ENCODE data around the gene PRIM2.
"Not testable (repeated sequence)": the region's sequence is repeated elsewhere in the genome, so short reads cannot be mapped to it uniquely, and the experiment has no call there.

The PRIM2 gene

GRCh38 chr6:57505251-57505650 is 187.8 kb downstream of the PRIM2 start:
- DNase-seq (ENCODE audit: low read depth), result not testable (repeated sequence)

DNA sequence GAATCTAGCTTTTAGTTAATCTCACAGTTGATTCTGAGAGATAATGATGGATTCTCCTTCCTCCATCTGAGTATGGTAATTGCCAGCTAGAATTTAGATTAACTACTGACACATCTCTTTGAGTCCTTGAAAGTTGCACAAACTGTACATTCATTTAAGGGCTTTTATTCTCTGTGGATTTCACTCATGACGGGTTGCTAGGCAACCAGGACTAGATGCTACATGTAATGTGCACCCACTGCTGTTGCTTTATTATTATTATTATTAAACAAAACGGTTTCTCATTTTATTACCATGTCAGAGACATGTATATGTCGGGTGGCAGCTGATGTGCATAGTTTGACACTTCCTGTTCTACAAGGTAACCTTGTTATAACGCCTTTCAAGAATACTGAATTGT is 193.0 kb downstream of the PRIM2 start:
- not testable (repeated sequence) for DNase-seq (ENCODE audit: low read depth)

- not testable (repeated sequence) for DNase-seq (ENCODE audit: low read depth)
Measured at GRCh38 chr6:57515171-57515570, 197.7 kb downstream of the PRIM2 start.

DNA sequence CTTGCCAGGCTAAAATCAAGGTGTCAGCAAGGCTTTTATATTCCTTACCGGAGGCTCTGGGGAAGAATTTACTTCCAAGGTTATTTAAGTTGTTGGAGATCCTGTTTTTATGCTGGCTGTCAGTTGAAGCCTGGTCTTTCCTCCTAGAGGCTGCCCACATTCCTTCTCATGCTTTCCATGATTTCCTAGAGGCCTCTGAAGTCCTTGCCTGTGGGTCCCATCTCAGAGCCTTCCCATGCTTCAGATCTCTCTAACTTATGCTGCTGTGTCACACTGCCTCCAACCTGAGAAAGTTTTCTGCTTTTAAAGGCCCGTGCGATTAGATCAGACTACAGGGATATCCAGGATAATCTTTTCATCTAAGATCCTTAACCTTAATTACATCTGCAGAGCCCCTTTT is 198.4 kb downstream of the PRIM2 start:
- DNase-seq (ENCODE audit: low read depth), result not testable (repeated sequence)

GRCh38 chr6:57516776-57517175 is 199.3 kb downstream of the PRIM2 start:
- not testable (repeated sequence) for DNase-seq (ENCODE audit: low read depth)

- not testable (repeated sequence) for DNase-seq (ENCODE audit: low read depth)
Measured at GRCh38 chr6:57519198-57519597, 201.8 kb downstream of the PRIM2 start.

DNA sequence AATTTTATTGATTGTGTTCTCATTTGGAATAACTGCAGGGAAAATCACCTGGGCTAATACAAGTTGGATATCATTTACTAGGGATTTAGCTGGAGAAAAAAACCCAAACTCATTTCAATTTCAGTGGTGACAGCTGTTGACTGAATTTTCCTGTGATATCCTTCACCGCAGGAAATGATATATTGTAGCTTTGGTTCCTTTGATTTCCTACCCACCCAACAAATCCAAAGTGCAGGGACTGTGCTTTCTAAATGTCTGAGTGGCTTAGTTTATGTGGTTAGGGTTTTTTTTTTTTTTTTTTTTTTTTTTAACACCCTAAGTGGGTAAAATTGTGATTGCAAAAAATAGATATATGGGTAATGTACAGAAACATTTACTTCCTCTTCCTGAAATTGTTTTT is 203.7 kb downstream of the PRIM2 start:
- not testable (repeated sequence) for DNase-seq (ENCODE audit: low read depth)

DNA sequence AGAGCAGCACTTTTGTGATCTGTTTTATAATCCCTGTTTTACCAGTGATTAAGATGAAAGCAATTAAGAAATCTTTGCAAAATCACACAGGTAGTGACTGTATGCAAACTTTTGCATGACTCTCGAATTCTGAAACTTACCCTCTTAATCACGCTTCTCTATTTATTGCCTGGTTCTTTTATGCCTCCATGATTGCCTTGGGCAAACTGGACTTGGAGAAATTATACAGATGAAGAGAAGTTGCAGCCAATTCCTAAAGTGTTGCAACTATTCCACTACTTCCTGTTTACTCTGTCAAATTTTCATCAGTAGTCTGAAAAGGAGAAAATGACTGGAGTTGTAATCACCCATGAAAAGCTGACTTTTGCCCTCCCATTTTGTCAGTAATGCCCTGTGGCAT is 205.8 kb downstream of the PRIM2 start:
- not testable (repeated sequence) for DNase-seq (ENCODE audit: low read depth)

DNA sequence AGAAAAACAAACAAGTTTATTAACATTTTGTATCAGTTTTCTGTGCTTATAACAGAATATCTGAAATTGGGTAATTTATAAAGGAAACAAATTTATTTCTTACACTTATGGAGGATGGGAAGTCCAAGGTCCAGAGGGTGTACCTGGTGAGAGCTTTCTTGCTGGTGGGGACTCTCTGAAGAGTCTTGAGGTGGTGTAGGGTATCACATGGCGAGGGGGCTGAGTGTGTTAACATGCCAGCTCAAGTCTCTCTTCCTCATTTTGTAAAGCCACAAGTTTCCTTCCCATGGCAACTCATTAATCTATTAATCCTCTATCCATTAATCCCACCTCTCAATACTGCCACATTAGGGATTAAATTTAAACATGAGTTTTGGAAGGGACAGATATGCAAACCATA is 212.3 kb downstream of the PRIM2 start:
- not testable (repeated sequence) for DNase-seq (ENCODE audit: low read depth)

GRCh38 chr6:57532660-57533059 is 215.2 kb downstream of the PRIM2 start:
- DNase-seq (ENCODE audit: low read depth), result not testable (repeated sequence)

DNA sequence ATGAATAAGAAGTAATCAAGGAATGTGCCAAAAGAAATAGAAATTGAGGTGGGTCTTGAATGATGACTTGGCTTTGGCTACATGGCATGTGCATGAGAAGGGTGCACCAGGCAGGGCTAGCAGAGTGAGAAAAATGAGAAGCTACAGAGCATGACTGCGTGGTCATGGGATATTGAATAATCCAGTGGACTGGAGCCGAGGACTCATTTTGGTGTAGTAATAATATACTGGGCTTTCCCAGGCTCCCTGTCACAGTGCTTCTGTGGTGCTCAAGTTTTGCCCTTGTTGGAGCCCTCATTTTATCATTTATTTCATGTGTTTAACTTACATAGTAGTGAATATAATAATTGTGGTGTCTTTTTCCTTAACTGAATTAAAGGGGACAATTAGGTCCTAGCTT is 217.7 kb downstream of the PRIM2 start:
- DNase-seq (ENCODE audit: low read depth), result not testable (repeated sequence)

DNA sequence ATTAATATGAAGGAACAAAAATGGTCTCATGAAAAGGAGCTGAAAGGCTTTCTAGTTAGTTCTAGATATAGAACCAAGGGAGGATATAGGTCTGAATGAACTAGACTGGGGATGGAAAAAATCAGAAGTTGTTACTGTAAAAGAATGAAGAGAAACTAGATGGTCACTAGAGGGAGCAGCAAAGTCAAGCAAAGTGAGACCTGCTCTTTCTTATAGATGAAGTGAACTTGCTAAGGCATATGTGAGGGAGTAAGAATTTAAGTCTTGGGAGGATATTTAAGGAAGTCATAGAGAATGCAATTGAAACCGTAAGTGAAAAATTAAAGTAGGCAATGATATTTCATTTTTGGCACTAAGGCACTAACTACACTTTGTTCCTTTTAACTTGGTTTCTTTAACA is 218.6 kb downstream of the PRIM2 start:
- DNase-seq (ENCODE audit: low read depth), result not testable (repeated sequence)

- not testable (repeated sequence) for DNase-seq (ENCODE audit: low read depth)
Measured at GRCh38 chr6:57537916-57538315, 220.5 kb downstream of the PRIM2 start.

- not testable (repeated sequence) for DNase-seq (ENCODE audit: low read depth)
Measured at GRCh38 chr6:57551961-57552360, 234.5 kb downstream of the PRIM2 start.

GRCh38 chr6:57557855-57558254 is 240.4 kb downstream of the PRIM2 start:
- DNase-seq (ENCODE audit: low read depth), result not testable (repeated sequence)

DNA sequence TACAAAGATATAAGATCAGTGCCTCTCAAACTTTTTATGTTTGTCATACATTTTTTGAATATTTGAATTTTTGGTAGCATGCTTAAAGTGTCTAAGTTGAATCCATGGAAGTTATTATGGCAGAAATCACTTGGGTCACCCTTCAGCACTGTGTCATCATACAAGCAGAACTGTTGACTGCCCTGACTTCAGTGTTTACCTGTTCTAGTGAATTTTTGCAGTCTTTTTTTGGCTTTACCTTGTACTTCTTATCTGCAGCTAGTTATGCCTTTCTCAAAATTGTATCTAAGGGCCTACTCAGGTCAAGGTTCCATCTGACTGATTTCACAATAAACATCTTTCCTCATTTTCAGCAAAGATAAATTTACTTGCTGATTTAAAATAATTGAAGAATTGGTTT is 241.7 kb downstream of the PRIM2 start:
- not testable (repeated sequence) for DNase-seq (ENCODE audit: low read depth)

DNA sequence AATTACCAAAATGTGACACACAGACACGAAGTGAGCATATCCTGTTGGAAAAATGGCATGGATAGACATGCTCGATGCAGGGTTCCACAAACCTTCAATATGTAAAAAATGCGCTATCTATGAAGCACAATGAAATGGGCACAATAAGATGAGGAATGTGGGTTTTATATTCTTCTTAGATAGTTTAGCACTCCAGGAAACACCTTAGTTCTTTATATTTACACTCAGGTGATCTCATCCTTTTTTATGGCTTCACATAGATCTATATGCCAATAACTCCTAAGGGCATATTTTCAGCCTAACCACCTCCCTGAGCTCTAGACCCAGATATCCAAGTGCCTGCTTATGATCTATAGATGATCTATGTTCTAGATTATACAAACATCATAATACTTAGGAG is 244.8 kb downstream of the PRIM2 start:
- DNase-seq (ENCODE audit: low read depth), result not testable (repeated sequence)

DNA sequence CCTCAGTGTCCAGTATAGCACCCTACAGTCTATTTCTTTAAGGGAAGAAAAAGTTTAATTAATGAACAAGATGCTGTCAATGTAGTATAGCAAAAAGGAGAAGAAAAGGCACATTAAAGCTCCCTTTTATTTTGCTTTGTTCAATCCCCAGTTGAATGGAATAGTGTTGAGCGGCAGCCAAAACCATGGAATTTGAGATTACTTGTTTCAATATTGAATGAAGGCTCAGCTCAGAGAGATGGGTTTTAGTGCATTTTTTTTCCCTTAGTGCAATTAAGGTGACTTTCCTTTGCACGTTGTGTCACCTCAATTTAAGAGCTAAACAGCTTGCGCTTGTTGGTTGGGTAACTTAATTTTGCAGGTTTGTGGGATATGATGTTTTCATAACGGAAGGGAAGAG is 254.7 kb downstream of the PRIM2 start:
- DNase-seq (ENCODE audit: low read depth), result not testable (repeated sequence)

- DNase-seq (ENCODE audit: low read depth), result not testable (repeated sequence)
Measured at GRCh38 chr6:57572844-57573243, 255.4 kb downstream of the PRIM2 start.

- DNase-seq (ENCODE audit: low read depth), result not testable (repeated sequence)
Measured at GRCh38 chr6:57577023-57577422, 259.6 kb downstream of the PRIM2 start.

- not testable (repeated sequence) for DNase-seq (ENCODE audit: low read depth)
Measured at GRCh38 chr6:57579489-57579888, 262.1 kb downstream of the PRIM2 start.

DNA sequence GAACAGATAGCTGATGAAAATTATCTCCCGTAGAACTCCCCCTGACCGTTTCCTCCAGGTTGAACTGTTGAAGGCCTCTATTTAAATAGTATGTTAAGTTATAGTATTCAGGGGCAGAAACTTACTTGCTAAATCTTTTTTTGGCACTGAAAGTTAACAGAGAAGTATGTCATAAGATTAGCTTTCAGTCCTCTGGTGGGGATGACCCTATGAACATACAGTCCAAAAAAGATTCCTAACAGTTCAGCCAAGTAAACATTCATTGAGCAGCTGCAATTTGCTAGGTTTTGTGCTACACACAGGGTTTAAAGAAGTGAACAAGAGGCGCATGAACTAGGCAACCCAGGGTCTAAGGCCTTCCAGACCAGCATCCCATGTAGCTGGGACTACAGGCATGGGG is 264.2 kb downstream of the PRIM2 start:
- not testable (repeated sequence) for DNase-seq (ENCODE audit: low read depth)

GRCh38 chr6:57601105-57601504 is 283.7 kb downstream of the PRIM2 start:
- not testable (repeated sequence) for DNase-seq (ENCODE audit: low read depth)

- DNase-seq (ENCODE audit: low read depth), result not testable (repeated sequence)
Measured at GRCh38 chr6:57605303-57605702, 287.9 kb downstream of the PRIM2 start.

- DNase-seq (ENCODE audit: low read depth), result not testable (repeated sequence)
Measured at GRCh38 chr6:57606331-57606730, 288.9 kb downstream of the PRIM2 start.
